ENCODE results near the gene STRADA. TPM values are rescaled to one million over a fixed set of nuclear protein-coding genes. Genes with fewer than 3 reads are reported as not detected.

The STRADA gene
- total and polyA plus RNA-seq, 2 experiments from 2014 or later, result 18.0 to 28.8 TPM

- TF ChIP-seq ZNF462 (CRISPR knock-in tag; IDR thresholded peaks at IDR 0.05) (no peak), EZH2 (IDR thresholded peaks at IDR 0.05; ENCODE audit: low read depth, unreplicated experiment) (no peak), NANOG (IDR thresholded peaks at IDR 0.05; ENCODE audit: borderline replicate concordance) (no peak), CREB1 (CRISPR knock-in tag; IDR thresholded peaks at IDR 0.05; ENCODE audit: low read depth) (no peak)
- TF ChIP-seq, protein P1, sequence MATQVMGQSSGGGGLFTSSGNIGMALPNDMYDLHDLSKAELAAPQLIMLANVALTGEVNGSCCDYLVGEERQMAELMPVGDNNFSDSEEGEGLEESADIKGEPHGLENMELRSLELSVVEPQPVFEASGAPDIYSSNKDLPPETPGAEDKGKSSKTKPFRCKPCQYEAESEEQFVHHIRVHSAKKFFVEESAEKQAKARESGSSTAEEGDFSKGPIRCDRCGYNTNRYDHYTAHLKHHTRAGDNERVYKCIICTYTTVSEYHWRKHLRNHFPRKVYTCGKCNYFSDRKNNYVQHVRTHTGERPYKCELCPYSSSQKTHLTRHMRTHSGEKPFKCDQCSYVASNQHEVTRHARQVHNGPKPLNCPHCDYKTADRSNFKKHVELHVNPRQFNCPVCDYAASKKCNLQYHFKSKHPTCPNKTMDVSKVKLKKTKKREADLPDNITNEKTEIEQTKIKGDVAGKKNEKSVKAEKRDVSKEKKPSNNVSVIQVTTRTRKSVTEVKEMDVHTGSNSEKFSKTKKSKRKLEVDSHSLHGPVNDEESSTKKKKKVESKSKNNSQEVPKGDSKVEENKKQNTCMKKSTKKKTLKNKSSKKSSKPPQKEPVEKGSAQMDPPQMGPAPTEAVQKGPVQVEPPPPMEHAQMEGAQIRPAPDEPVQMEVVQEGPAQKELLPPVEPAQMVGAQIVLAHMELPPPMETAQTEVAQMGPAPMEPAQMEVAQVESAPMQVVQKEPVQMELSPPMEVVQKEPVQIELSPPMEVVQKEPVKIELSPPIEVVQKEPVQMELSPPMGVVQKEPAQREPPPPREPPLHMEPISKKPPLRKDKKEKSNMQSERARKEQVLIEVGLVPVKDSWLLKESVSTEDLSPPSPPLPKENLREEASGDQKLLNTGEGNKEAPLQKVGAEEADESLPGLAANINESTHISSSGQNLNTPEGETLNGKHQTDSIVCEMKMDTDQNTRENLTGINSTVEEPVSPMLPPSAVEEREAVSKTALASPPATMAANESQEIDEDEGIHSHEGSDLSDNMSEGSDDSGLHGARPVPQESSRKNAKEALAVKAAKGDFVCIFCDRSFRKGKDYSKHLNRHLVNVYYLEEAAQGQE (IDR thresholded peaks at IDR 0.05; ENCODE audit: unreplicated experiment), result no peak
These were observed 12.4 kb upstream of the STRADA start (continued) for GRCh38 chr17:63754046-63754445.

GRCh38 chr17:63753215-63753614 is 11.6 kb upstream of the STRADA start:
- Histone ChIP-seq H3K9me2 (ENCODE audit: insufficient read depth) (no peaks in the 10 kb centered on the region), H3K36me3 (ENCODE audit: insufficient read depth) (peaks cover 63% of the 10 kb centered on the region)
- no peaks in the 10 kb centered on the region for H3K9me3 Mint-ChIP-seq
- no peak for TF ChIP-seq CREB1 (CRISPR knock-in tag; IDR thresholded peaks at IDR 0.05; ENCODE audit: low read depth)
- no peak for TF ChIP-seq STAT1 (IDR thresholded peaks at IDR 0.05; ENCODE audit: unreplicated experiment)
- TF ChIP-seq, protein P1 (IDR thresholded peaks at IDR 0.05; ENCODE audit: unreplicated experiment), result no peak
- TF ChIP-seq ZNF331 (CRISPR knock-in tag; IDR thresholded peaks at IDR 0.05; ENCODE audit: low read depth), result no peak
- TF ChIP-seq, protein P2, sequence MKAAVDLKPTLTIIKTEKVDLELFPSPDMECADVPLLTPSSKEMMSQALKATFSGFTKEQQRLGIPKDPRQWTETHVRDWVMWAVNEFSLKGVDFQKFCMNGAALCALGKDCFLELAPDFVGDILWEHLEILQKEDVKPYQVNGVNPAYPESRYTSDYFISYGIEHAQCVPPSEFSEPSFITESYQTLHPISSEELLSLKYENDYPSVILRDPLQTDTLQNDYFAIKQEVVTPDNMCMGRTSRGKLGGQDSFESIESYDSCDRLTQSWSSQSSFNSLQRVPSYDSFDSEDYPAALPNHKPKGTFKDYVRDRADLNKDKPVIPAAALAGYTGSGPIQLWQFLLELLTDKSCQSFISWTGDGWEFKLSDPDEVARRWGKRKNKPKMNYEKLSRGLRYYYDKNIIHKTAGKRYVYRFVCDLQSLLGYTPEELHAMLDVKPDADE (IDR thresholded peaks at IDR 0.05), result no peak
- TF ChIP-seq ZNF114 (CRISPR knock-in tag; IDR thresholded peaks at IDR 0.05), result no peak
- no peak for TF ChIP-seq JUNB (IDR thresholded peaks at IDR 0.05; ENCODE audit: unreplicated experiment)
- no peak for TF ChIP-seq EZH2 (IDR thresholded peaks at IDR 0.05; ENCODE audit: low read depth, unreplicated experiment)
- TF ChIP-seq EZH2phosphoT487 (IDR thresholded peaks at IDR 0.05; ENCODE audit: unreplicated experiment), result no peak

More at GRCh38 chr17:63753215-63753614, 11.6 kb upstream of the STRADA start:
- no peaks in the 10 kb centered on the region for H3K4me1 Mint-ChIP-seq
- H3K4me3 Mint-ChIP-seq, result no peak overlapping the region
- no peak overlapping the region for H2AFZ ChIP-seq
- no peak overlapping the region for H3K27ac Mint-ChIP-seq
- no peaks in the 10 kb centered on the region; the same call in 1 of the 2 replicates for H4K20me1 ChIP-seq (replicated peaks; ENCODE audit: insufficient read depth)
- DNase-seq (ENCODE audit: low spot score), result no peak
- no peaks in the 10 kb centered on the region for H3K27me3 ChIP-seq (ENCODE audit: insufficient read depth)
- ATAC-seq, result no peak
- no peak overlapping the region for H3K4me3 ChIP-seq
- no peak overlapping the region for H3K4me2 ChIP-seq
- no peaks in the 10 kb centered on the region for H3K27me3 Mint-ChIP-seq (ENCODE audit: insufficient read depth, low read depth, poor library complexity)
- no peaks in the 10 kb centered on the region for H3K79me2 ChIP-seq (replicated peaks; ENCODE audit: insufficient read depth)
- peaks cover 9% of the 10 kb centered on the region; the same call in 1 of the 2 replicates for H3F3A ChIP-seq (replicated peaks; ENCODE audit: low read depth)
- no peak overlapping the region for H3K27ac ChIP-seq (ENCODE audit: low read depth)
- no peaks in the 10 kb centered on the region for H3K4me1 ChIP-seq (ENCODE audit: insufficient read depth)
- H3K36me3 Mint-ChIP-seq (ENCODE audit: low read depth), result peaks cover 76% of the 10 kb centered on the region
